Measurements from ENCODE around the gene WWP2.
"Not testable (repeated sequence)": the region's sequence is repeated elsewhere in the genome, so short reads cannot be mapped to it uniquely, and the experiment has no call there.

WWP2 gene

GRCh38 chr16:69831212-69832123 lies 69.3 kb downstream of the WWP2 start:
- DNase-seq (ENCODE audit: low read depth) = no peak

GRCh38 chr16:69833357-69834282 lies 71.5 kb downstream of the WWP2 start:
- no peak for DNase-seq (ENCODE audit: low read depth)

- DNase-seq (ENCODE audit: low read depth) = no peak
These were observed 72.8 kb downstream of the WWP2 start for GRCh38 chr16:69834807-69835466.

- DNase-seq (ENCODE audit: low read depth) = no peak
These were observed 74.1 kb downstream of the WWP2 start for GRCh38 chr16:69836257-69836656.

GRCh38 chr16:69837380-69837779 lies 75.2 kb downstream of the WWP2 start:
- DNase-seq (ENCODE audit: low read depth) = no peak

- no peak for DNase-seq (ENCODE audit: low read depth)
These were observed 76.4 kb downstream of the WWP2 start for GRCh38 chr16:69838489-69838888.

GRCh38 chr16:69839240-69839688 lies 77.1 kb downstream of the WWP2 start:
- no peak for DNase-seq (ENCODE audit: low read depth)

GRCh38 chr16:69839798-69840409 lies 77.8 kb downstream of the WWP2 start:
- DNase-seq (ENCODE audit: low read depth) = no peak

- no peak for DNase-seq (ENCODE audit: low read depth)
These were observed 78.8 kb downstream of the WWP2 start for GRCh38 chr16:69840975-69841374.

GRCh38 chr16:69844441-69844840 lies 82.3 kb downstream of the WWP2 start:
- DNase-seq (ENCODE audit: low read depth) = no peak

GRCh38 chr16:69845181-69845580 lies 83.0 kb downstream of the WWP2 start:
- no peak for DNase-seq (ENCODE audit: low read depth)

GRCh38 chr16:69847643-69848042 lies 85.5 kb downstream of the WWP2 start:
- DNase-seq (ENCODE audit: low read depth) = no peak

- DNase-seq (ENCODE audit: low read depth) = no peak
These were observed 86.8 kb downstream of the WWP2 start for GRCh38 chr16:69848637-69849545.

GRCh38 chr16:69851491-69852240 lies 89.5 kb downstream of the WWP2 start:
- no peak for DNase-seq (ENCODE audit: low read depth)

GRCh38 chr16:69852815-69853214 lies 90.7 kb downstream of the WWP2 start:
- no peak for DNase-seq (ENCODE audit: low read depth)

GRCh38 chr16:69853481-69853880 lies 91.3 kb downstream of the WWP2 start:
- no peak for DNase-seq (ENCODE audit: low read depth)

- not testable (repeated sequence) for DNase-seq (ENCODE audit: low read depth)
These were observed 92.6 kb downstream of the WWP2 start for GRCh38 chr16:69854776-69855175.

GRCh38 chr16:69855592-69855991 lies 93.5 kb downstream of the WWP2 start:
- DNase-seq (ENCODE audit: low read depth) = no peak

GRCh38 chr16:69858191-69859104 lies 96.3 kb downstream of the WWP2 start:
- no peak for DNase-seq (ENCODE audit: low read depth)

Measured in activated T-cell treated with anti-CD3 and anti-CD28 coated beads for 24 hours (primary cell).